ENCODE results near the gene SSBP3.
A peak's percentile ranks its signal among the peaks of the same experiment; 100 is the strongest.
"Not testable (repeated sequence)": the region's sequence is repeated elsewhere in the genome, so short reads cannot be mapped to it uniquely, and the experiment has no call there.

Gene SSBP3

DNA sequence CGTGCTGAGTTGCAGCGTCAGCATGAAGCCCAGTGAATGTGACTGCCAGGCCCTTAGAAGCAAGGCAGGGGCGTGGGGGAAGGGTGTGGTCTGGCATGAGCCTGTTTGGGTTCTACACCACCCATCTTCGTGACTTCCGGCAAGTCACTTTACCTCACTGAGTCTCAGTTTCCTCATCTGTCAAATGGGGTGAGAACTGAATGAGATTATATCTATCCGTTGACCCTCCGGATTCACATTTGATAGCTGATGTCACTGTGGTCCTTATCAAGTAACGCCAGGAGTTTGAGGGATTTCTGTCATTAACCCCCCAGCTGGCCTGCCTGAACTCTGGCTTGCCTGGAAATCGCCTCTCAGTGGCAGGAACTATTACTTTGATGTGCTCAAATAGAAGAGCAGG, 190.7 kb downstream of the SSBP3 start:
- DNase-seq = no peak

DNA sequence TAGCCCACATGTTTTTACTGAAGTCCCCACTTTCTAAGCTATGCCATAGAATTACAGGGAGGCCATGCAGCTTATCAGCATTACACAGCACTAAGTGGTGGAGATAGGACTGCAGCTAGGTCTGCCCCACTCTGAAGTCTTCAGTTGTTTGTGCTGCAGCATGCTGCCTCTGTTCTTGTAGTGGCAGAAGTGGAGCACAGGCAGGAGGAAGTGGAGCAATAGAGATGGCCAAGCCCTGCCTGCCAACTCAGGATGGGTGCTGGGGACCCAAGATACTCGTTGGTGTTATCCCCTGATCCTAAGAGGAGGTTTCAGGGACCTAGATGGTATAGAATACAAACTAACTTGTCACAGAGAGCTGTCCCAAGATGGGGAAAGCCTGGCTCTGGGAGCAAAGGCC, 193.3 kb downstream of the SSBP3 start:
- no peak for DNase-seq

DNA sequence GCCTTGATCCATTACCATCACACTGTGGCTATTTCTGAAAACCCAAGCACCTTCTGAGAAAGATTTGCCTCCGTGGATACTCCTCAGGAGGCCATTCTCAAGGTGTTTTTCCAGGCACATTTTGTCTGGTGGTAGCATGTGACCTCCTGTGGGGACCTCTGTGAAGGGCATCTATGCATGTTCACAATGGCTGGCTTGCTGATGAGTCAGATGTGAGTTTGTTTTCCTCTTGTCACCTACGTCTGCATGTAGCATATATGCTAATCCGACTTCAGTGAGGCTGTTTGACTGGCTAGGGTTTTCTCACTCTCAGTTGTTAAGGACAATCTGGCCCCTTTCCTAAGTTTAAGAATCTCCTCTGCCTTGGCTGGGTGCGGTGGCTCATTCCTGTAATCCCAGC, 198.3 kb downstream of the SSBP3 start:
- not testable (repeated sequence) for DNase-seq

DNA sequence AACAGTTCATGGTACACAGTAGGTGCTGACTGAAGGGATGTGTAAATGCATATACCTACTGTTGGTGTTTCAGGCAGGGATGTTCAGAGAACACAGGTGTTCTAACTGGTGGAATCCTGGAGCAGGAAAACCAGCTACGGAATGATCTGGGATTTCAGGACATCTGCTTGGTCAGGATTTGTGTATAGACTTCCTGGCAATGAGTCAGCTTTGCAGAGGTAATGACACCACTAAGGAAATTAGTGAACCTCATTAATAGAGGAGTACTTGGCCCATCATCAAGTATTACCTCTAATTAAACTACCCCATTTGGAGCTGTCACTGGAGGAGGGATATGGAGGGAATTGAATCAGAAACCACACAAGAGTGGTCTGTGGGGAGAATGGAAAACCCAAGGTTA, 198.9 kb downstream of the SSBP3 start:
- DNase-seq = no peak

DNA sequence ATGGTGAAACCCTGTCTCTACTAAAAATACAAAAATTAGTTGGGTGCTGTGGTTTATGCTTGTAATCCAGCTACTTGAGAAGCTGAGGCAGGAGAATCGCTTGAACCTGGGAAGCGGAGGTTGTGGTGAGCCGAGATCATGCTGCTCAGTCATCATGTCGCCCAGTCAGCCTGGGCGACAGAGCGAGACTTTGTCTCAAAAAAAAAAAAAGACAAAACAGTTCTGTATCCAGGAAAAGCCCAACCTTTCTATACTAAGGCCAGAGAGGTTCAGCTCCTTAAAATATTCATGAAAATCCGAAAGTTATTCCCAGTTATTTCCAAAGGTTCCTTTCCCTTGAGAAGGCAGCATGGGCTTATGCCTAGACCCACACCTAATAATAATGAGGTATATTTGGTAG, 202.0 kb downstream of the SSBP3 start:
- DNase-seq = no peak

DNA sequence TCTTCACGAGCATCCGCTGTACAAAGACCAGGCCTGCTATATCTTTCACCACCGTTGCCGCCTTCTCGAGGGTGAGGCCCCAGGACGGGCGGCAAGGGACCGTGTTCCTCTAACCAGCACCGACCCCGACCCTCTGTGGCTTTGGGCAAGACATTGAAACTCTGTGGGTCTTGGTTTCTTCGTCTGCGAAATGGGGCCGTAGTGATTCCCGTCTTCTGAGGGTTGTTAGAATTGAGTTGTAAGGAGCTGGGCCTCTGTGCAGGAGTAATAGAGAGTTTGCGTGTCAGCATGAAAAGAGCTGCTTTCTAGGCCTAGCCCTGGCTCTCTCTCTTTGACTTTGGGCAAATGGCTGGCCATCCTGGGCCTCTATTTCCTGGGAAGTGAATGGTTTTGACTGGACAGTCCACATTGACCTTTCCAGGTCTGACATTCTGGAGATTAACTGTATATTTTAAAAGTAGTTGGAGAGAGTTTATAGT, 205.6 kb downstream of the SSBP3 start:
- DNase-seq = no peak

DNA sequence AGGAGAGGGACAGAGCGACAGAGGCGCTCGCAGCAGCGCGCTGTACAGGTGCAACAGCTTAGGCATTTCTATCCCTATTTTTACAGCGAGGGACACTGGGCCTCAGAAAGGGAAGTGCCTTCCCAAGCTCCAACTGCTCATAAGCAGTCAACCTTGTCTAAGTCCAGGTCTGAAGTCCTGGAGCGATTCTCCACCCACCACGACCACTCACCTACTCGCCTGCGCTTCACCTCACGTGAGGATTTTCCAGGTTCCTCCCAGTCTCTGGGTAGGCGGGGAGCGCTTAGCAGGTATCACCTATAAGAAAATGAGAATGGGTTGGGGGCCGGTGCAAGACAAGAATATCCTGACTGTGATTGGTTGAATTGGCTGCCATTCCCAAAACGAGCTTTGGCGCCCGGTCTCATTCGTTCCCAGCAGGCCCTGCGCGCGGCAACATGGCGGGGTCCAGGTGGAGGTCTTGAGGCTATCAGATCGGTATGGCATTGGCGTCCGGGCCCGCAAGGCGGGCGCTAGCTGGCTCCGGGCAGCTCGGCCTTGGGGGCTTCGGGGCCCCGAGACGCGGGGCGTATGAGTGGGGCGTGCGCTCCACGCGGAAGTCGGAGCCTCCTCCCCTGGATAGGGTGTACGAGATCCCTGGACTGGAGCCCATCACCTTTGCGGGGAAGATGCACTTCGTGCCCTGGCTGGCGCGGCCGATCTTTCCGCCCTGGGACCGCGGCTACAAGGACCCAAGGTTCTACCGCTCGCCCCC, 206.3 kb downstream of the SSBP3 start, which contains the start of the genes CYB5RL and MRPL37:
Gene CYB5RL (minus strand): TSS at position 266 of the 754 bp plus-strand sequence. CDS start 4,414 bp downstream, outside the sequence.
Gene MRPL37 (plus strand): TSS at position 403 of the 754 bp plus-strand sequence. CDS start 77 bp downstream, at position 480.
- DNase-seq = peak; percentile 95

DNA sequence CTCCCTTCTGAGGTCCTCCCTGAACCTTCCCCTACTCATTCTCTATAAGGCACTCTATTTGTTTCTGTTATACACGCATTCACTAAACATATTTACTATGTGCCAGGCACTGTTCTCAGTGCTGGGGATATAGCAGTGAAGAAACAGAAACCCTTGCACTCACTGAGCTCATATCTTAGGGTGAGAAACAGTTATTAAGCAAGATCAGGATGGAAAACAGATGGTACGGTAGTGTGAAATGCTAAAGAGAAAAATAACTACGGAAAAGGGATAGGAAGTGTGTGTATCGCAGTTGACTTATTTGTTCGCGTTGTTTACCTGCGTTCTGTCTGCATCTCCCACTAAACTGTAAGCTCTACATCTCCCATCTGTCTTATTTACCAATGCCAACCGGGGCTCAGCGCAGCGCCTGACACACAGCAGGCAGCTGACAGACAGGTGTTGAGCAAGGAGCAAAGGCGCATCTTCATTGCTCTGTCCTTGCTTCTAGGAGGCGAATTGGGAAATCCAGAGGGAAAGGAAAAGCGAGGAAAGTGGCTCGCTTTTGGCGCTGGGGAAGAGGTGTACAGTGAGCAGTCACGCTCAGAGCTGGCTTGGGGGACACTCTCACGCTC, 206.9 kb downstream of the SSBP3 start:
- DNase-seq = no peak

DNA sequence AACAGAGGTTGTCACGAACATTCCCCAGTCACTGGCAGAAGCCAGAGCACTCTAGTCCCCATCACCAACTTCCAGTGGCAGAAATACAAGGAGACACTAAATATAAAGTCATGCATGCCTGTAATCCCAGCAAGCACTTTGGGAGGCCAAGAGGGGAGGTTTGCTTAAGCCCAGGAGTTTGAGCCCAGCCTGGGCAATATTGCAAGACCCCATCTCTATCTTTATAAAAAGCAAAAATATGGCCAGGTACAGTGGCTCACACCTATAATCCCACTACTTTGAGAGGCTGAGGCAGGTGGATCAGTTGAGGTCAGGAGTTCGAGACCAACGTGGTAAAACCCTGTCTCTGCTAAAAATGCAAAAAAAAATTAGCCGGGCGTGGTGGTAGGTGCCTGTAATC, 212.7 kb downstream of the SSBP3 start:
- DNase-seq = no peak

DNA sequence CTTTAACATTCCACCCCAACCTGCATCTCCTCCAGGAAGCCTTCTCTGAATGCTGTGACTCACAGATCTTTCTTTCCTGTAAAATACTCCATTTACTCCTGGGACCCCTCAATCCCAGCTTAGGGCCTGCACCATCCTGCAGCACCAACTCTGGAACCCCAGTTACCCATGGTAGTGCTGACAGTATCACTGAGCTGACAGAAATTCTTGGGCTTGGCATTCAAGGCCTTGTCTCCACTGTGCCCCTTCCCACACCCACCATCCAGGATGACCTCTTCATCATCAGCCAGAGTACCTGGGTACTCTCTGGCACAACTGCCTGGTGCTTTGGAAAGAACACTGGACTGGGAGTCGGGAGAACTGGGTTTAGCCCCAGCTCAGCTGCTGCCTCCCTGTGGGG, 214.7 kb downstream of the SSBP3 start:
- no peak for DNase-seq

DNA sequence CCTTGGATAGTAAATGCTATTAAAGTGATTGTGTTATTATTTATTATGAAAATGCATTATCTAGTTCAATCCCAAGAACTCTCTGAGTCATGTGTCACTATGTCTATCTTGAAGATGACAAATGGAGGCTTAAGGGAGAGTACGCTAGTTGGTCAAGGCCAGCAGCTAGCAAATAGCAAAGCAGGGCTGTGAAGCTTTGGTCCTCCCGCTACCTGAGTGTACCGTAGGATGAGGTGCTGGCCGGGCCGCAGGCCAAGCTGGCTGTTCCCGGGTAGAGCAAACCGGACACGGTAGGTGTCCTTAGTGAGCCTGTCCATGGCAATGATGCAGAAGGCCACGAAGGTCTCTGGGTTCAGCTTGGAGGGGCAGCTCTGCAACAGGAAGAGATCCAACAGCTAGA, 215.7 kb downstream of the SSBP3 start:
- DNase-seq = no peak

DNA sequence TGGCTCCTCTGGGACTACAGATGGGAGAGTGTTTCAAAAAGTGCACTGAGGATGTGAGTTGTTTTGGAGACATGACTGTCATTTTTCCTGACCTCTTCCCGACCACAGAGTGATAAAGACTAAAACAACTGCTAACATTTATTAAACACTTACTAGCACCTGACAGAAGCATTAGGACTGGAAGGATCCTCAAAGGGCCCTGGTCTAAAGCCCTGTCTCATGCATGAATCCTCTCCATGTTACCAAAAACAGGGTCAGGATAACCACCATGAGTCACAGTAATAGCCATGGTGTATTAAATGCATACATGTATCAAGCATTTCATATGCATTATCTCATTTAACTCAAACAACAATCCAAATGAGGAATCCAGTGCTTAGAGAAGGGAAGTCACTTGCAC, 217.9 kb downstream of the SSBP3 start:
- no peak for DNase-seq

DNA sequence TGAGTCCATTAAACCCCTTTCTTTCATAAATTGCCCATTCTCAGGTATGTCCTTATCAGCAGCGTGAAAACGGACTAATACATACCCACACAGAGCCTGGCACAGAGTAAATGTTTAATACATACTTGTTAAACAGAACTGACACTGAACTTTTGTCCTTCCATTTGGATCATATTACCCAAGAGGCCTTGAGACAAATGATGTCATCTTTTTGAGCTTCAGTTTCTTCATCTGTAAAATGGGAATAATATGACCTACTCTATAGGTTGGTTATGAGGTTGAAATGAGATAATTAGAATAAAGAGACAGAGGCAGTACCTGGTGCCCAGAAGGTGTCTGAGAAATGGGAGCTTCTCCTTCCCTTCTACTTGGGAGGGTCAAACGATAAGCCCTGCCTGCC, 220.1 kb downstream of the SSBP3 start:
- DNase-seq = no peak

DNA sequence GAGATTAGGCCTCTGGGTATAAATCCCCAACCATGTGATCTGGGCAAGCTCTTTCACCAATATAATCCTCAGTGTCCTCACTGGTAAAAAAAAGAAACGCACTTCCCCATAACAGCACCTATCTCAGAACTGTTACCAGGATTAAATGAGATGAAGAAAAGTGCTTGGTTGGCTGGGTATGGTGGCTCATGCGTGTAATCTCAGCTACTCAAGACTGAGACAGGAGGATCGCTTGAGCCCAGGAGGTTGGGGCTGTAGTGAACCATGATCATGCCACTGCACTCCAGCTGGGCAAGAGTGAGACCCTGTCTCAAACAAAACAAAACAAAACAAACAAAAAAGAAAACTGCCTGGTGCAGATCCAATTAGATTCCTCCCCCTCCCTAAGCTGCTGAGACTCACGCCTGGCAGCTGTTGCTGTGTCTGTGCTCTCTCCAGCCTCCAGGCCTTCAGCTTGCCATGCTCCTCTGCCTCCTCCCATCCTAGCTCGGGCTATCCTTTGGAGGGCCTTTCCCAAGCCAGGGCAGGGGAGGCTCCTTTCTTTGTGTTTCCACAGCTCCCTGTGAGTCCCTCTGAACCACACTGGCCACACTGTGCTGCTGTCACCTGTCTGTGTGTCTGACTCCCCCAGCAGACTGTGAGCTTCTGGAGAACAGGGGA, 225.4 kb downstream of the SSBP3 start:
- no peak for DNase-seq

DNA sequence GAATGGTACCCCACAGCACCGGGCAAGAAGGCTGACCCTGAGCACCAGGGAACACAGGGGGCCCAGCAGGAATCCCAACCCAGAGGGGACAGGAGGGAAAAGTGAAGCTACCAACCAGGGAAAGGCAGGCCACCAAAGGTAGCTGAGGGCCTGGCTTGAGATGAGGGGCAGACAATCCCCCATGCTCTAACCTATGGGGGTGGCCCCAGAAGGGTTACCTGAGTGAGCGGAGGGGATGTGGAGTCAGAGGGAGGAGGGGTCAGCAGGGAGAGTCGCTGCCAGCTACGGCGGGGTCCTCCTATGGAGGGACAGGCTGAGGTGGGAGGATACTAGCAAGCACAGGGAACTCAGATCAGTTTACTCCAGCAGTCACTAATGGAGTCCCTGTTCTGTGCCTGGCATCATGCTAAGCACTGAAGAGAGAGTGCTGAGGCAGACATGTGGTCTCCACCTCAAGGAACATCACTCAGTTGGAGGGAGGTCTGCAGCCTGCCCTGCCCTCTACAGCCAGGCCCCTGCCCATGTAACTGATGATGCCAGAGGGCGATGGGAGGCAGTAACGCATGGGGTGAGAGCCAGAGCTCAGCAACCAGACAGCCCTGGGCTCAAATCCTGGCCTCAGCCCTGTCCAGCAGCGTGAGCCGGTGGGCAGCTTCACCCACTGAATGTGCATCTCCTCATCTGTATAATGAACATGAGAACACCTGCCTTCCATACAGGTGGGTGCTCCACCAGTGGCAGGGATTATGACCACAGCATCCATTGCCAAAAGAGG, 227.7 kb downstream of the SSBP3 start:
- DNase-seq = no peak

DNA sequence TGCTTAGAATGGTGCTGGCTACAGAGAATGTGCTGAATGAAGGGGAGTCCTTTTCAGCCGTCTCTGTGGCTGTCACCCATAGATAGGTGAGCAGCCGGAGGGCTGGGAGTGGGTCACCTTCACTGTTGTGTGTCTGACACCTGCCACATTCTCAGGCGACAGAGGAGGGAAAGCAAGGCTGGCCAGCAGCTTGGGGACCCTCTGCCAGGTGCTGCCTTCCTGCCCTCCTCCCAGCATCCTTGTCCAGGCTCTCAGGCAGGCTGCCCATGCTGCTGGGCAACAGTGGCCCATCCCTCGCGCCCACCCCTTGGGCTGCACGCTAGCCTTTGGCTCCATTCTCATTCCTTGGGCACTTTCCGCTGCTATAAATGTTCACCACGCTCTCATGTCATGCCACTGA, 228.5 kb downstream of the SSBP3 start:
- DNase-seq = no peak

DNA sequence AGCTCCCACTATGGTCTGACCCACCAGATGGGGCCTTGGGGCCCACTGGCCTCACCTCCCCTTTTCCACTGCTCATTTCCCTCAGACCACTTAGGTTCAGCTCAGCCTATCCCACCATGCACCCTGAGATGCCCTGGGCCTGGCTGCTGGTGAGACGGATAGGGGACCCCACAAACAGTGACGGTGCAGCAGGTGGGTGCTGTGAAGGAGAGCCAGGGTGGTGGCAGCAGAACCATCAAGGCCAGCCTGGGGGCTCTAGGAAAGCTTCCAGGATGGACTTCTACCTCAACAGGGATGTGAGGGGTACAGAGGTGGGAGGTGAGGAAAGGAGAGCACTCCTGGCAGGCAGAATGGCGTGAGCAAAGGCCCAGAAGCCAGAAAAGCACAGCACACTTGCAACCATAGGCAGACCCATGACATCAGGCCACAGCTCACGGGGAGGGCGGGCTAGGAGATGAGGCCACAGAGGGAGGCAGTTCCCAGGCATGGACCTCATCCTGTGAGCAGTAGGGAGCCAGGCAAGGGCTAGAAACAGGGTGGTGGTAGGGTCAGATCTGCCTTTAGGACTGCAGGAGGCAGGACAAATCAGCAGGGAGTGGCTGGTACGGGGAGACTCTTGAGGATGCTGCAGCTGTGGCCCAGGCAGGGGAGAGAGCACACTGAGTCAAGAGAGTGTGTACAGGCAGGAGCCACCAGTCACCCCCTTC, 229.4 kb downstream of the SSBP3 start:
- DNase-seq = no peak
